HS-27A (cell line): ENCODE results near the gene NXT2.
"Not testable (repeated sequence)": the region's sequence is repeated elsewhere in the genome, so short reads cannot be mapped to it uniquely, and the experiment has no call there.

Source experiments
- DNase-seq: peaks from one replicate; pipeline ENCODE4 v3.0.0-alpha.2; 2012; ENCODE audit warnings: low read depth, missing footprints

NXT2 gene

DNA sequence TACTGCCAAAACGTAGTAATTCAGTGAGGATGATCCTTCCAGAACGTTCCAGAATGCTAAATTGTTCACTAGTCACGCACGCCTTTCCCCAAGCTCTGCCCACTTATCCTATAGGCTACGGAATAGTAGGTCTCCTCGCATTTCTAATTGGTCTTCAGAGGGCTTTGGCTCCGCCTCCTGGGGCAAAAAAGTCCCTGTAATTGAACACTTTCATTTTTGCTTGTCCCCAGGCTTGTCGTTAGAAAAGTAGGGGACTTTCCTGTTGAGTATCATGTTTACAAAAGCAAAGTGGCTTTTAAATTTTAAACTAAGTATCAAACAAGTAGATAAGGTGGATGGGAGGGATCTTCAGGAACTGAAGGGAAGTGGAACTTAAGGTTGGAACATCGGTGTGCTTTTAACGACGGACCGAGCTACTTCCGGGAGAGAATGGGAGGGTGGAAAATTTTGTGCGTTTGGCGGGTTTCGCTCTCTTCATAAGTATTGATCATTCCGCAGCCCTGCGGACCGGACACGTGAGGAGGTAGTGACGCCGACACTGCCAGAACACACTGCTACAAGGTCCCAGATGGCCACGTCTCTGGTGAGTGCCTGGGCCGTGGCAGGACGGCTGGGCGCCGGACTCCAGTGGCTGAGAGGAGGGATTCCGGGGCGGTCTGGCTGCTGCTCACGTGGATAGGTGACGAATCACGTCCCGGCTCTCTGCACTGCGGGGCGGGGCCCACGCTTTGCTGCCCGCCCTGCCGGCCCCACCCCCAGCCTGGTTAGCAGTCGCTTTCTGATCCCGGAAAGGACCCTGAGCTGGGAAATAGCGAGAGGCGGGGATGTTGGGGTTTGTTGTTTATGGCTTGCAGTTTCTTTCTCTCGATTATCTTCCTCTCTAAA is at the start of gene NXT2:
NXT2 (plus strand) TSS at position 406 of the 885 bp plus-strand sequence; CDS start at position 569, 163 bp downstream.
- DNase-seq: peak; percentile 81

DNA sequence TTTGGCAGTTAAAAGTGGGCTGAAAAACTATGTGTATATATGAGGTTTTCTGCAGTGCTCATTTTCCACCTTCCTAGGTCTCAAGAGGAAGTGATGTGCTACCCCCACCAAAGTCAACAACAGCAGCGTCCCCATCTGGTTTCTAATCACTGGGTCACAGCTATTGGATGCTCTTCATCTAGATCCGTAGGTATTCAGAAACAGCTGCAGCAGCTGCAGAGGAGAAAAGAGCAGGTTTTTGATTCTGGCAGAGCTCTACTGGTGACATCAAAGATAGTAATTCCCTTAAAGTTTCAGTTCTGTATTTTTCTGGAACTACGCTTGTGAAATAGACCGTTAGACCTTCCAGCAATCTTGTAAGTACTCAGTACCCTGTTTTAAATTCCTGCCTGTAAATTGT is 49.0 kb upstream of the NXT2 start:
- DNase-seq: no peak

DNA sequence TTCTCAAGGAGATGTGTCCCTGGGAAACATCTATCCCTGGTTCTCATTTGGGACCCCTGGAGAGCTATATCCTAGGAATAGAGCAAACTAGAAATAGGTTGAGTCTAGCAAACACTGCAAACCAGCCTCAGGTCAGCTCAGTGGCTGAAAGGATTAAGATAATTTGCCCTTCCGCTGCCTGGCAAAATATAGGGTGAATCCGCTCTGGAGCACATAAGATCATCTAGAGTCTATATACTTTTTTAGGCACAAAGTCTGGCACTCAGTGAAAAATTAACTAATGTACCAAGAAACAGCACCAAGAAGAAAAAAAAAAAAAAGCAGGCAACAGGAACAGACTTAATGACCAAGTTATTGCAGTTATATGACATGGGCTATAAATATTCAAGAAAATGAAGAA is 47.5 kb upstream of the NXT2 start:
- DNase-seq: no peak

DNA sequence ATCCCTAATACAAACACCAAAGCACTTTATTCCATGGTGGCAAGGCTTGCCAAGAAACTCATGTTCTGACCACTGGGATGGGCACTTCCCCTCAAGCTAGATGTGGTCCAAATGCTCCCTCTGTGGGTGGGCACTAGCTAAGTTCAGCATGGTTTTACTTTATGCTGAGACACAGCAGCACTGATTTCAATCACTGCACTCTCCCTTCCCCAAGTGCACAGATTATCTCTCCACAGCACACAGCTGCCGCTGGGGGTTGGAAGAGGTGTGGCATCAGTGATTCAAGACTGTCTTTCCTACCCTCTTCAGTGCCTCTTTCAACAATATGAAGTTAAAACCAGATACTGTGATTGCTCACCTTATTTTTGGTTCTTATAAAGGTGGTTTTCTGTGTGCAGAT is 38.2 kb upstream of the NXT2 start:
- DNase-seq: no peak

DNA sequence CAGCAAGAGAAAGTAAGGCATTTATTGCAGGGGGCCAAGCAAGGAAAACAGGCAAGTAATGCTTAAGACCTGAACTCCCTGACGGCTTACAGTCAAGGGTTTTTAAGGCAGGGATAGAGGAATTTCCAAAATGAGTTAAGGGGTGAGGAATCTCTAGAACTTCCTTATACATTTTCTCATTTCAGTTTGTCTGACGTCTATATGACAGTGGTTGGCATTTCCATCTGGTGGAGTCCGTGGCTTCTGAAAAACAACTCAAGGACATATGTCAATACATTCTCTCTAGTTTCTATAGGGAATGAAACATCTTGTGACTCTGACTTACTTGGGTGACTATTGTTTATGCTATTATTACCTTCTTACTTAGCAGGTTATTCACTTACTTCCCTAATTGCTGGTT is 35.5 kb upstream of the NXT2 start:
- DNase-seq: no peak

DNA sequence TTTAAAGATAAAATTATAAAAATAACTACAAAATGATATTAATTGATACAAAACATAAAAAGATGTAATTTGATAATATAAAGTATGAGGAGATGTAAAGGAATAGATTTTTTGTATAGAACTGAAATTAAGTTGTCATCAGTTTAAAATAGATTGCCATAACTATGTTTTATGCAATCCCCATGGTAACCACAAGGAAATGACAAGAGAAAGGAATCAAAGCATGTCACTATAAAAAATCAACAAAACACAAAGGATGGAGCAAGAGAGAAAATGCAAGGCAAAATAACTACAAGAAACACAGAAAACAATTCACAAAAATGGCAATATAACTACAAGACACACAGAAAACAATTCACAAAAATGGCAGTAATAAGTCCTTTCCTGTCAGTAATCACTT is 27.7 kb upstream of the NXT2 start:
- no peak for DNase-seq

DNA sequence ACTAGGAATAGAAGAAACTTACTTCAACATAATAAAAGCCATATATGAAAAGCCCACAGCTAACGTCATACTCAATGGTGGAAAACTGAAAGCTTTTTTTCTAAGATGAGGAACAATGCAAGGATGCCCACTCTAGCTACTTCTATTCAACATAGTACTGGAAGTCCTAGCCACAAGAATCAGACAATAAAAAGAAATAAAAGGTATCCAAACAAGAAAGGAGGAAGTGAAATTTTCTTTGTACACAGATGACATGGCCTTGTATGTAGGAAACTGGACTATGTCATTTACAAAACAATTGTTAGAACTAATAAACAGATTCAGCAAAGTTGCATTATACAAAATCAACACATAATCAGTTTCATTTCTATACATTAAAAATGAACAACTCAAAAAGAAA is 25.5 kb upstream of the NXT2 start:
- no peak for DNase-seq

DNA sequence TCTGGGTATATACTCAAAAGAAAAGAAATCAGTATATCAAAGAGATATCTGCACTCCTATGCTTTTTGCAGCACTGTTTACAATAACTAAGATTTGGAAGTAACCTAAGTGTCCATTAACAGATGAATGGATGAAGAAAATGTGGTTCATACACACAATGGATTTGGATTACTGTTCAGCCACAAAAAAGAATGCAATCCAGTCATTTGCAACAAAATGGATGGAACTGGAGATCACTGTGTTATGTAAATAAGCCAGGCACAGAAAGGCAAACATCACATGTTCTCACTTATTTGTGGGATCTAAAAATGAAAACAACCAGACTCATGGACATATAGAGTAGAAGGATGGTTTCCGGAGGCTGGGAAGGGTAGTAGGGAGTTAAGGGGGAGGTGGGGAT is 17.6 kb upstream of the NXT2 start:
- DNase-seq: no peak

DNA sequence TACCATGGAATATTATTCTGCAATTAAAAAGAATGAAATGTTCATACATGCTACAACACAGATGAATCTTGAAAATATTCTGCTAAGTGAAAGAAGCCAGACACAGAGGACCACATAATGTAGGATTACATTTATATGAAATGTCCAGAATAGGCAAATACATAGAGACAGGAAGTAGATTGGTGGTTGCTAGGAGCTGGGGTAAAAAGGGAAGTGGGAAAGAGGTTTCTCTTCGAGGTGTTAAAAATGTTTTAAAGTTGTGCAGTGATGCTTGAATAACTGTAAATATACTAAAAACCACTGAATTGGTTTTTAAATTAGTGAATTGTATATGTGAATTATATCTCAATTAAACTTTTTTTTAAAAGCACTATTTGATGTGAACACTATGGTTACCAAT is 3.6 kb upstream of the NXT2 start:
- DNase-seq: no peak

DNA sequence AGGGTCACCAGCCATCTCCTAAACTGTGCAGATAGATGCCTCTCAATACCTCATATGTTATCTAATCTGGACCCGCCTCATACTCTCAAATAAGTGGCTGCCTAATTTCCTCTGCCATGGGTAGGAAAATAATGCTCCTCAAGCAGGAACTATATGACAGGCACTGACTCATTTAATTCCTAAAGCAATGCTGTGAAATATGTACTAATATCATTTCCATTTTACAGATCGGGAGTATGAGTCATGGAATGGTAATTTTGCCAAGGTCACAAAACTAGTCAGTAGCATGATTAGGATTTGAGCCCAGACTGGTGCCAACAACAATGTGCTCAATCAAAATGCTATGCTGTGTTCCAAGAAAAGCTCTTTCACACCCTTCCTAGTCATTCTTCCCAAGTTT is 3.0 kb upstream of the NXT2 start:
- peak; percentile 41 for DNase-seq

DNA sequence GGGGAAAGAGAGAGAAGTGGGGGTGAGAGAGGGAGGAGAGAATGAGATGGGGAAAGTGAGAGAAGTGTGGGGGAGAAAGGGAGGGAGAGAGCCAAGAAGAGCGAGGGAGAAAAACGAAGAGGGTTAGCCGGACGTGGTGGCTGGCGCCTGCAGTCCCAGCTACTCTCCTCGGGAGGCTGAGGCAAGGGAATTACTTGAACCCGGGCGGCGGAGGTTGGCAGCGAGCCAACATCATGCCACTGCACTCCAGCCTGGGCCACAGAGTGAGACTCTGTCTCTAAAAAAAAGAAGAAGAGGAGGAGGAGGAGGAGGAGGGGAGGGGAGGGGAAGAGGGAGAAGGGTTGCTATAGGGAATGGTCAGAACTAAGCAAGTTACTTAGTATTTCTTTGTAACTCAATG is 1.7 kb upstream of the NXT2 start:
- no peak for DNase-seq

DNA sequence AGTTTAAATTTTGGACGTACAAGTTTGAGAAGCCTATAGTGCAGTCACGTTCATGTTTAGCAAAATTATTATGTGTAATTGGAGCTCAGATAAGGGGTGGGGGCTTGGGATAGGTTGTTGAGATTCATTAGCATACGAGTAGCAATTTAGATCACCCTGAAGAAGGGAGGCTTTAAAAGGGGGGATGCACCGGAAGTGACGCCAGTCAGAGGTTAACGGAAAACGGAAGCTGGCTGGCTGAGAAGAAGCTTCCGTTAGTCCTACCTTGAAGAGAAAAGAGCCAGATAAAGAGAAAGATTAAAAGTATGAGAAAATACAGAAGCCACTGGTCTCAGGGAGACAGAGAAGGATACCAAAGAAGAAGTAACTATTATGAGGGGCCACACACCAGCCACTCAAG is 1.1 kb upstream of the NXT2 start:
- no peak for DNase-seq

DNA sequence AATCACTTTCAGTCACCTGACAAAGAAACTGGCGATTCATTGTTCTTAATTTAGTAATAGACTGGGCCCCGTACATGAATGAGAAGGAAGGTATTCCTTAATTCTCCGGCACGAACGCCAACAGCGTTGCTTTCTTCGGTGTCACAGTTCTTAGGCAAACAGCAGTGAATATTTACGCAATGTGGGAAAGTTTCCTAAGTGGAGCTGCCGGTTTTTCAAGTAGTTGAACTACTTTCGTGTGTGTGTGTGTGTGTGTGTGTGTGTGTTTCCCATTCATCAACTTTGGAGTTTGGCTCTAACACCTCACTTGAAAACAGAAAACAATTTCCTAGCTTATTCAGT is 651 bp downstream of the NXT2 start:
- DNase-seq: no peak

DNA sequence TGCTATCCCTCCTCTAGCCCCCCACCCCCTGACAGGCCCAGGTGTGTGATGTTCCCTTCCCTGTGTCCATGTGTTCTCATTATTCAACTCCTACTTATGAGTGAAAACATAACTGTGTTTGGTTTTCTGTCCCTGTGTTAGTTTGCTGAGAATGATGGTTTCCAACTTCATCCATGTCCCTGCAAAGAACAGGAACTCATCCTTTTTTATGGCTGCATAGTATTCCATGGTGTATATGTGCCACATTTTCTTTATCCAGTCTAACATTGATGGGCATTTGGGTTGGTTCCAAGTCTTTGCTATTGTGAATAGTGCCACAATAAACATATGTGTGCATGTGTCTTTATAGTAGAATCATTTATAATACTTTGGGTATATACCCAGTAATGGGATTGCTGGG is 2.4 kb downstream of the NXT2 start:
- DNase-seq: not testable (repeated sequence)

DNA sequence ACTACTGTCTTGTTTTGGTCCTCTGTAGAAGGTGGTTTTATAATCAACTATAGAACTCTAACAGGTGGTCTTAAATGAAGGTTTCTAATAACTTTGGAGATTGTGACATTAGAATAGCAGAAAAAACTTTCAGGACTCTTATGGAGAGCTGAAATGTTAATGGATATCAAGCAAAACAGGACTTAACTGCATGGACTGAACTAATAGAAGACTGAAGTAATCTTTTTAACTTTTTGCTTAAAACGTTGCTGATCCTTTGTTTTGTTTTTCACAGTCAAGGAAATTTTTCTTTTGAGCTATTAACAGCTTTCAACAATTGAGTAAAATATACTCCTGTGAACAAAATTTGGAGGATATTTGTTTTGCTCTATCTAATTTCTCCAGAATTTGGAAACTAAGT is 17.2 kb downstream of the NXT2 start:
- DNase-seq: no peak

DNA sequence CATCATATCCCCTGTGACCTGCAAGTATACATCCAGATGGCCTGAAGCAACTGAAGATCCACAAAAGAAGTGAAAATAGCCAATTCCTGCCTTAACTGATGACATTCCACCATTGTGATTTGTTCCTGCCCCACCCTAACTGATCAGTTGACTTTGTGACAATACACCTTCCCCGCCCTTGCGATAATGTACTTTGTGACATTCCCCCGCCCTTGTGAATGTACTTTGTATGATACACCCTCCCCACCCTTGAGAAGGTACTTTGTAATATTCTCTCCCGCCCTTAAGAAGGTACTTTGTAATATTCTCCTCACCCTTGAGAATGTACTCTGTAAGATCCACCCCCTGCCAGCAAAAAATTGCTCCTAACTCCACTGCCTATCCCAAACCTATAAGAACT is 39.4 kb downstream of the NXT2 start:
- DNase-seq: not testable (repeated sequence)

DNA sequence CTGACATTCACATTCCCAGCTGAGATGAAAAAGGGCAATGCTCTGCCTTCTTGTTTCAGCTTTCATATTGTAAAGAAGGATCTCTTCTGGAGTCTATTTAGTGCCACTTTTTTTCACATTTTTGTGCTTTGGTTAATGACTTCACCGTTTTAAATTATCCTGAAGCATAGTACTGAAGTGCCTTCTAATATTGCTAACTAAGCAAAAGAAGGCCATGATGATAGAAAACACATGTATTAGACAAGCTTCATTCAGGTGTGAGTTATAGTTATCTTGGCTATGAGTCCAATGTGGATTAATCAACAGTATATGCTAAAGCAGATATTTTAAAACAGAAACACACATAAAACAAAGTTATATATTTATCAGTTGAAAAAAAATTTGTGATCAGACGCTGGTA is 40.4 kb downstream of the NXT2 start:
- DNase-seq: no peak

DNA sequence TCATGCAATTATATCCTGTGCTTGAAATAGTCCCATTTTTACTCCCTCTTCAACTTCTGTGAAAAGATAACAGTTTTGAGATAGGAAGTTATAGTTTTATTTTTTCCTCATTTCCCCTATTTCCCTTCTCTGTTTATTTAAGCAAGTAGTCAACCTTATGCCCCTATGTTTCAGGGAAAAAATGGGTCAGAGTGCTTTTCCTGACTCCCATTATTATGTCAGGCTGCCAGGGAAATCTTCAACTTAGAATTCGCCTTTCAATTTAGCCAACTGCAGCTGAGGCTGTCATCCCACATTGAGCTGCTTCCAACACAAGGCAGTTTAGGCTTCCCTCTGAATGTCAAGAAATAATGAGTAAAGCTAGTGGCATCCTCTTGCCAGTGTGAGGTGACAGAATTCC is 42.3 kb downstream of the NXT2 start:
- no peak for DNase-seq

DNA sequence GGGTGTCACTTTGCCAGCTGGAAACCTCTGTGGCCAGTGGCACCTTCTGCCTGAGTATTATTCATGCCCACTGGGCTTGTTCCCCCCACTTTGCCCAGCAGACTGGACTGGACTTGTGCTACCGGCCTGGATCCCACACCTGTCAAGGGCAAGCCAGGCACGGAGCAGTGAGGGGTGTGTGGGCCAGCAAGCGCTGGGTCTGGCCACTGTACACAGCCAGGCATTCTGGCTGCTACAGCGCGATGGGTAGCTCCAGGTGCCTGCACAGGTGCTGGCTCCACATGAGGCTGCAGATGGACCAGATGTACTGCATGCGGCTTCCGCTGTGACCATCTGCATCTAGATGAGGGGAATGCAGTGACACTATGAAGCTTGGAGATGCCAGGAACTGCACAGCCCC is 48.8 kb downstream of the NXT2 start:
- DNase-seq: no peak

DNA sequence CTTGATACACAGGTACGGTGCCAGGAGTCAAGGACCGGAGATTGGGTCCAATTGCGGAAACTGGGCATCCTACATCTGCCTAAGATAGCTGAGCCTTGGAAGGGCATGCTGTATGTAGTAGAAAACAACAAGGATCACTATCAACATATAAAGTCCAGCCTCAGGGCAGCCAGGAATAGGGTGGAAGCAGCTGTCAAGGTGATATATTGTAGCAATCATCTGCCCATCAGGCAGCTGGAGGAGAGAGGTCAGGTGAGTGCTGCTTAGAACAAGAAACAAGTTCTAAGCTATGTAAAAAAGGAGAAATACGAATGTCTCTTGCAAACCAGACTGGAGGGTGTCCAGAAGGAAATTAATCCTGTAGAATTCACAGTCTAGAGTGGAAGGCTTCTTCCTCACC is 53.5 kb downstream of the NXT2 start:
- no peak for DNase-seq
